Right kidney (tissue), 1 donor: ENCODE measurements around the gene LRRC37A2.
"Not testable (repeated sequence)": the region's sequence is repeated elsewhere in the genome, so short reads cannot be mapped to it uniquely, and the experiment has no call there.

Source experiments
- DNase-seq: peaks from one replicate; pipeline ENCODE4 v3.0.0-alpha.2; 2016

LRRC37A2 gene

GRCh38 chr17:46591332-46591731 is 79.1 kb downstream of the LRRC37A2 start:
- not testable (repeated sequence) for DNase-seq

- not testable (repeated sequence) for DNase-seq
These were observed 86.2 kb downstream of the LRRC37A2 start for GRCh38 chr17:46598344-46598931.

GRCh38 chr17:46600767-46601166 is 88.5 kb downstream of the LRRC37A2 start:
- DNase-seq: not testable (repeated sequence)

GRCh38 chr17:46603125-46603524 is 90.9 kb downstream of the LRRC37A2 start:
- DNase-seq: not testable (repeated sequence)
